ENCODE results near the gene DRD4.
"Not testable (repeated sequence)": the region's sequence is repeated elsewhere in the genome, so short reads cannot be mapped to it uniquely, and the experiment has no call there.

Gene DRD4

DNA sequence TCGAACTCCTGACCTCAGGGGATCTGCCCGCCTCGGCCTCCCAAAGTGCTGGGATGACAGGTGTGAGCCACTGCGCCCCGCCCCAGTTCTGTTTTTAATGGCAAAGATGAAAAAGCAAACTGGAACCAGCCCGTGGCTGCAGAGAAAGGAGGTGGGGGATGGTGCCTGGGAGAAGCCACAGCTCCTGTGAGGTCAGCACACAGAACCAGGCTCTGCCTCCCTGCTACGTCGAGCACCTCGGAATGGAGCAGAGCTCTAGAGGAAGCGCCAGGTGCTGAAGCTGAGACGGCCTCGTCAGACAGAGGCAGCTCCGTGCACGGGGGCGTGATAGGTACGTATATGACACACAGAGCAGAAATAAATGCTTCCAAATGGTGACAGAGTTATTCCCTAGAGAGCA, 8.5 kb downstream of the DRD4 start:
- DNase-seq, result no peak

DNA sequence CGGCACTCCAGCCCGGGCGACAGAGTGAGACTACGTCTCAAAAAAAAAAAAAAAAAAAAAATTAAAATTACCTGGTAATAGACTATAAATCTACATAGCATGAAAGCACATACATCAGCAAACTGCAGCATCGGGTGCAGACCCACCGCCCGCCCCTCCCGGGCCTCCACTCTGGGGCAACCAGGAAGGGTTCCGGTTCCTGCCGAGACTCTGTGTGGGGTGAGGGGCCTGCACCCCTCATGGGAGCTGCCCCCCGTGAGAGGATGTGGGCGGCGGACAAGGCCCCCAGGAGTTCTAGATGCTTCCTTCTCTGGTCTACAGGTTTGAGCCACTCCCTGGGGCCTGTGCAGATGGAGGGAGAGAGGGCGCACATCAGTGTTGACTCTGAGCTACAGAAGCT, 9.1 kb downstream of the DRD4 start:
- DNase-seq, result no peak

DNA sequence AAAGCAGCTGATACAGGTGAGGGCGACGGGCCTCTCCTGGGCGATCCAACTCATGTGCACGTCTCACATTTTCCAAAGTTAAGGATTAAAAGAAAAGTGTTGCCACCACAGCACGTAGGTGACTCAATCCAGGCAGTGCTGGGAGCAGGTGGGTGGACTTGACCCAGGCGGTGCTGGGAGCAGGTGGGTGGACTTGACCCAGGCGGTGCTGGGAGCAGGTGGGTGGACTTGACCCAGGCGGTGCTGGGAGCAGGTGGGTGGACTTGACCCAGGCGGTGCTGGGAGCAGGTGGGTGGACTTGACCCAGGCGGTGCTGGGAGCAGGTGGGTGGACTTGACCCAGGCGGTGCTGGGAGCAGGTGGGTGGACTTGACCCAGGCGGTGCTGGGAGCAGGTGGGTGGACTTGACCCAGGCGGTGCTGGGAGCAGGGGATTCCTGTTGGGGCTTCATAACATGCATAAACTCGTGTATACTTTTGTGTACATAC, 10.6 kb downstream of the DRD4 start:
- DNase-seq, result not testable (repeated sequence)

DNA sequence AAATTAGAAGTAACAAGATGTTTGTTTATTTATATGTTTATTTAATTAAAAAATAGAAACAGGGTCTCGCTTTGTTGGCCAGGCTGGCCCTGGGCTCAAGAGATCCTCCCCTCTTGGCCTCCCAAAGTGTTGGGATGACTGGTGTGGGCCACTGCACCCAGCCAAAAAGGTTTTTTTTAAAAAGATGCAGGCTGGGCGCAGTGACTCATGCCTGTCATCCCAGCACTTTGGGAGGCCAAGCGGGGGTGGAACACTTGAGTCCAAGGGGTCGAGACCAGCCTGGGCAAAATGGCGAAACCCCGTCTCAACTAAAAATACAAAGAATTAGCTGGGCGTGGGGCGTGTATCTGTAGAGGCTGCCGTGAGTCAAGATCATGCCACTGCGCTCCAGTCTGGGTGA, 13.4 kb downstream of the DRD4 start:
- DNase-seq, result no peak

DNA sequence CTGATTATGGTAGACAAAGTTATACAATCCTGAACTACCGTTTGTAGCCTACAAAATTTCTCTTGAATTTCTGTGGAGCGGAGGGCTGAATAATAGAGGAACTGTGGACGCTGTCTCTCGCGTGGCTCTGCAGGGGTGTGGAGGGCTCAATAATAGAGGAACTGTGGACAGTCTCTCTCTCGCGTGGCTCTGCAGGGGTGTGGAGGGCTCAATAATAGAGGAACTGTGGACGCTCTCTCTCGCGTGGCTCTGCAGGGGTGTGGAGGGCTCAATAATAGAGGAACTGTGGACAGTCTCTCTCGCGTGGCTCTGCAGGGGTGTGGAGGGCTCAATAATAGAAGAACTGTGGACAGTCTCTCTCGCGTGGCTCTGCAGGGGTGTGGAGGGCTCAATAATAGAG, 16.1 kb downstream of the DRD4 start:
- DNase-seq, result not testable (repeated sequence)

DNA sequence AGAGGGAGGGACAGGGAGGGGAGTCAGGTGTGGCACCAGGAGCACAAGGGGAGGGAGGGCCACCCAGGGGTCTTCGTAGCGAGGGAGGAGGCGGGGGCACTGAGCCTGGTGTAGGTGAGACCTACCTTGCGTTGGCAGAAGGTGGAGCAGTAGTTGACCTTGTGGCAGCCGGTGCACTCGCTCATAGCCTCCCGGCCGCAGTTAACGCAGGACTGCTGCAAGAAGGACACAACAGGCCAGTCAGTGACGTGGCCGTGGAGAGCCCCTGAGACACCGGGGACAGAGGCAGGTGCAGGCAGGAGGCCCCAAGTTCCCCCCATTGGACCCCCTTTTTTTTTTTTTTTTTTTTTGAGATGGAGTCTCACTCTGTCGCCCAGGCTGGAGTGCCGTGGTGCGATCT, 16.8 kb downstream of the DRD4 start:
- no peak for DNase-seq

DNA sequence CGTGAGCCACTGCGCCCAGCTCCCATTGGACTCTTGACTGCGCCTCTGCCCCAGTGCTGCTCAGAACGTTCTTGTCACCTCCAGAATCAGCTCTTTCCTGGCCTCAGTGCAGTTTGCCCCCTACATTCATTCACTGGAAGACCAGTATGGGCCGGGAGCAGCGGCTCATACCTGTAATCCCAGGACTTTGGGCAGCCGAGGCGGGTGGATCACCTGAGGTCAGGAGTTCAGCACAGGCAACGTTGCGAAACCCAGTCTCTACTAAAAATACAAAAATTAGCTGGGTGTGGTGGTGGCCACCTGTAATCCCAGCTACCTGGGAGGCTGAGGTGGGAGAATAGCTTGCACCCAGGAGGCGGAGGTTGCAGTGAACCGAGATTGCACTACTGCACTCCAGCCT, 17.4 kb downstream of the DRD4 start:
- DNase-seq, result not testable (repeated sequence)

DNA sequence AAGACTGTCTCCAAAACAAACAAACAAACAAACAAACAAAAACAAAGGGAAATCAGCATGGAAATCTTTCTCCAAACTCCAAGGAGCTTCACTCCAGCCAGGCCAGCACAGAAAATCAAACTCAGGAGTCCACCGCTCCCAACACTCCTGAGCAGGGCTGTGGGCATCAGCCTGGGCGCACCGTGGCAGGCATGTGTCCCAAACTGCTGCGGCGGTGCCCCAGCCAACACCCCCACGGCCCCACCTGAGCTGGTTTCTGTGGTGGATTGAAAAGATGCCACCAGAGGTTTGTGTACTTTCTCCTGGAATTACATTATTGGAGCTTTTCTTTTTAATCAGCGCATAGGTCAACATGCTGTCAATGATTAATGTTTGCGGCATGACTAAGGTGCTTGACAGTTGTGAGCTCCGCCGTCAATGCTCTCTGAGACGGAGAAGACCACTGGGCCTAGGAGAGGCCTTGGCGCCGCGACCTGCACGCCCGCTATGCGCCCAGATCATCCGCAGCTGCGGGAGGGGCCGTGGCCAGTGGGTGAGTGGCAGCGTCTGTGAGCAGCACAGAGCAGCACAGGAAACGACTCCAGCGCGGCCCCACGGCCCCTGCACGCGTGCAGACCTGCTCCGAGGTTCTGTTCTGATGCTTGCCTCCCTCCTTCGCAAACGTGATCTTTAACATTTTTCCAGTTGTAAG, 18.1 kb downstream of the DRD4 start:
- DNase-seq, result no peak

DNA sequence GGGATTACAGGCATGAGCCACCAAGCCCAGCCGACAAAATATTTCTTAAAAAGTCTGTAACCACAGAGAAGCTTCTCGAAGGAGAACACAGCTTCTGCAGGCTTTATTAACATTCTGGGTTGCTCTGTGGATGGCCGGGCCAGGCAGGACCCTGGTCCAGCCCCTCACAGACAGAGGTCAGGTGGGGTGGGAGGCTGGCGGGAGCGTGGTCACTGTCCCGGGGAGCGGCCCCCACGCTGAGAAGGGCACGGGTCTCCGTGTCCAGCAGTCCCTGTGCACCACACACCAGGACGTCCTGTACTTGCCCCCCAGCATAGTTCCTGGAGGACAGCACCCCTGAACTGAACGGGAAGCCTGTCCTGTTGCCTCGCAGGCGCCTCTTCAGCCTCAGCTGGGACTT, 19.4 kb downstream of the DRD4 start:
- no peak for DNase-seq

DNA sequence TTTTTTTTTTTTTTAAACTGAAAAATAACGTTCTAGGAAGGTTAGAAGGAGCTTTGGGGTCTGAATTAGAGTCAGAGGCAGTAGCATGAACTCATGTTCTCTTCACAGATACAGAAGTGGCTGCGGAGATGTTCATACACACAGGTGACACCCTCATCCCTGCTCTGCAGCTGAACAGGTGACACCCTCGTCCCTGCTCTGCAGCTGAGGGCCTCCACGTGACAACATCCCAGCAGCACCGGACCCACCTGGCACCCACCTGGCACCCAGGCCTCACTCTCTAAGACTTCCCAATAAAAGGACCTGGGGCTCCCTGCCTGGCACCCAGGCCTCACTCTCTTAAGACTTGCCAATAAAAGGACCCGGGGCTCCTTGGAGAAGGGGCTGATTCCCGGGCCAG, 19.8 kb downstream of the DRD4 start:
- DNase-seq, result no peak

DNA sequence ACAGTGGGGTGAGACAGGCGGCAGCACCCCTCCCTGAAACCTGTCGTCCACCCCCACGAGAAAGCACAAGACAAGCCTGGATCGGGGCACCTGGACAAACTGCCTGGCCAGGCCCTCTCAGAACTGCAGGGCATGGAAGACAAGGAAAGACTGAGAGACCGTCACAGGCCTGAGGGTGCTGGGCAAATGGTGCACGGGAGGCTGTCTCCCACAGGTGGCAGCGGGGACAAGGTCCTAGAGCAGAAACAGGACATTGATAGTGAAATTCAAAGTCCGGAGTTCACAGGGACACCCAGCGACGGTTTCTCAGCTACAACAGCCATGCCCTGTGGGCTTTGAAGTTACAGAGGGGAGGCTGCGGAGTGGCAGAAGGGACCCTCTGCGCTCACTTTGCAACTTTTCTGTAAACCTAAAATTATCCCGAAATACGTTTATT, 20.6 kb downstream of the DRD4 start:
- DNase-seq, result no peak

DNA sequence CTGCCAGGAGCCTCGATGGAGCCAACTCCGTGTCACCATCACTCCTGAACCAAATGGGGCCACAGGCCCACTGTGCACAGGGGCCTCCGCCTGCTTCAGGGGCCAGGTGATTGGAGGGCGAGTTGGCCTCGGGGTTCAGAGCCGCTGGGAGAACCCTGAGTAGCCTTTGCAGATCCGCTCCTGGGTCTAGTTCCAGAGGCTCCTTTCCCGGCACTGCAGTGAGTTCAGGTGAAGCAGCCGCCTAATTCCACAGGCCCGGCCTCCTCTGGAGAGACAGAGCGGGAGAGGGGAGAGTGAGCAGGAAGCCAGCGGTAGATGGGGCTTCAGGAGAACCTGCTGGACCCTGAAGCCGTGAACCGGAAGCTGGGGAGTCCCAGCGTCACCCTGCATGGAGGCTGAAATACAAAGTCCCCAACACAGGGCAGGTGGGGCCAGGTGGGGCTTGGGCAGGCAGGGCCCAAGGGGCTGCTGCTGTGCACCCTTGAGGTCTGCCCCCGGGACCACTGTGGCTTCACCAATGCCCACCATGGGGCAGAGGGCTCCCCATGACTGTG, 22.5 kb downstream of the DRD4 start:
- DNase-seq, result no peak

DNA sequence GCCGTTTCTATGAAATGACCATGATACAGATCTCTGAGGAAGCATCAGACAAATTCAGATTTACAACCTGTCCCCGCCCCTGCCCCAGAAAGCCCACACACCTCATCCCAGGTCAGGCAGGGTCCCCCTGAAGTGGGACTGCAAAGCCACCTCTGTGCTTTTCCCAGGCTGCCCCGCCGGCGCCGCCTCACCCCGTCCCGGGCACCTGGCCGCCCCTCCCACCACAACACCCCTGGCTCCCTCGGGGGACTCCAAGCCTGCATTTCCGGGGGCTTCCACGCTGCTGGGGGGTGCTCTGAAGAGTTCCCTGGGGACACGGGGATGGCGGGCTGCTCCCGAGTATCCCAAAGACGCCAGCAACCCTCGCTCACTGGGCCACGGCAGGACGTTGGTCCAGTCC, 23.2 kb downstream of the DRD4 start:
- no peak for DNase-seq

DNA sequence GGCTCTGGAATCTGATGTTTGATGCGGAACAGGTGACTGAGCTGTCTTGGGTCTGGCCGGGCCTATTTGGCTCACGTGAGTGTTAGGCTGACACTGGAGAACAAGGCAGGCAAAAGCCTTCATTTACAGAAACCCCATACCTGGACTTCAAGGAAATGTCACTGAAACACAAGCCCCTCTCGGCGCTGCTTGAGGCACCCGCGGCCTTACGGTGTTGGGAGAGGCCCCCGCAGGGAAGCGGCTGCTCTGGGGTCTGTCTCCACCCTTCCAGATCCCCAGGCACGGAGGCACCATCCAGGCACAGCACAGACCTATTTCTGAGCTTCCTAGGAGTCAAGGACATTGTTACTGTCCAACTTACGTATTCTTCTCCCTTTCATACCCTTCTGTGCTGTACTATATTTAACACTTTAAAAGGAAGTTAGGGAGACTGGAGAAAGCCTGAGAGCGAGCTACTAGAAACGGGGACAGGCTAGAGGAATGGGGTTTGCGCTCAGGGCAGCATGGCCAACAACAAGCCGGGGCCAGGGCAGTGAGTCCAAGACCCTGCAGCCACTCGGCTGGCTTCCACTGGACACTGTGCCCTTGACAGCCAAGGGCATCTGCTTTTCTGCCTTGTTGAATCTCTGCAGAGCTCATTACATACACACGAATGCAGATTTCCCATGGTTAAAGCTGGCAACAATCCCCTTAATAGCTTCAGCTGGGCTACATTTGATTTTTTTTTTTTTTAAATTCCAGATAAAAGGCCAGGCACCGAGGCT, 23.8 kb downstream of the DRD4 start:
- DNase-seq, result no peak

DNA sequence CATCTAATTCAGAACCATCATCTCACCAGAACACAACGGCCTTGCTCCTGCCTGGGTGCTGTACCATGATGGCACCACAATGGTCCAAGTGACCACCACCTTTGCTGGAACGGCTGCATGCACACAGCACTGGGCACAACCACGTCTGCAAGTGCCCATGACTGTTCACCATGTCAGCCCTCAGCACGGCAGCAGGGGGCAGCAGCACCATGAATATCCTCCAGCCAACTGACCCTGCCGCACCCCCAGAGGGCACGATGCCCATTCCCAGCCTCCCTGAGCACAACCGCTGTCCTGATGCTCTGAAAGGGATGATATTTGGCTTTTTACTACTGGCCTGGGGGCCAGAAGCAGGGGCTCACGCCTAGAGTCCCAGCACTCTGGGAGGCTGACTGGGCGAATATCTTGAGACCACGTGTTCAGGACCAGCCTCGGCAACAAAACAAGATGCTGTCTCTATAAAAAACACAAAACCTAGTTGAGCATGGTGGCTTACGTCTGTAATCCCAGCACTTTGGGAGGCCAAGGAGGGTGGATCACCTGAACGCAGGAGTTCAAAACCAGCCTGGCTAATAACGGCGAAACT, 25.7 kb downstream of the DRD4 start:
- no peak for DNase-seq

DNA sequence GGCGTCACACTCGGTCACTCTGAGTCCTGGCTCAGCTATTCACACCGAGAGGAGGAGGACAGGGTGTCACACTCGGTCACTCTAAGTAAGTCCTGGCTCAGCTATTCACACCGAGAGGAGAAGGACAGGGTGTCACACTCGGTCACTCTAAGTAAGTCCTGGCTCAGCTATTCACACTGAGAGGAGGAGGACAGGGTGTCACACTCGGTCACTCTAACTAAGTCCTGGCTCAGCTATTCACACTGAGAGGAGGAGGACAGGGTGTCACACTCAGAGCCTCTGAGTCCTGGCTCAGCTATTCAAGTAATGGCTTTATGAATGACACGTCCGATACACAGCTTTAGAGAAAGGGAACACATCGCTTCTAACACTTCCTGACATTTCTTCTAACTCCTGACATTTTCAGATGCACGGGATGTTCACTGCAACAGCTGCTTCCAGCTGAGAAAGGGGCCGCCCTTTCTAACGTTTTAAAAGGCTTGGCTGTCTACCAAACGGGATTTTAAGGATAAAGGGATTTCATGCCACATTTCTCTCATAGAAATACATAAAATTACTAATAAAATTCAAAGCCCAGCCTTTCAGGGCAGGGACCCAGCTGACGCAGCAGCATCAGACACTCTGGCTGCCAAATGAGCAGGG, 28.1 kb downstream of the DRD4 start:
- DNase-seq, result no peak

DNA sequence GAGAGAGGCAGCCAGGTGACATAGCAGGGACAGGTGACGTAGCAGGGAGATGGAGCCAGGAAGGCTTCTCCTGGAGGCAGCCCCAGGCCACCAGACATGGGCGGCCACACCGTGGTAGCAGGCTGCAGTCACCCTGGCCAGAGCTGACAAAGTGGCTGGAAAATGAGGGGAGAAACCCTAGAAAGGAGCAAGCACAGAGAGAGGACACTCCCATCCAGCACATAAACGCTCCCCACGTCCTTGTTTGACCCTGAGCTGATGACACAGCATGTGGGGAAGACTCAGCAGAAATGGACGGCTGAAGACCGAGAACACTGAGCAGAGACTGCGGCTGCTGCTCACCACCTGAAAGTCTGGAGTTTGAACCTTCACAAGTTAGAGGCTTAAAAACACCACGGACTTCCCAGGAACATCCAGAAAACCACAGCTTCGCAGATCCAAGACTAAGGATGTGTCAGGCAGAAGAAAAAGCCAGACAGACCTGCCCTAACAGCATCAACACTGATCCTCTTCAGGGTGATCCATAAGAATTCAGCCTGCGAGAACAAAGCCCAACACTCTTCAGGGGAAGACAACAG, 28.7 kb downstream of the DRD4 start:
- no peak for DNase-seq

DNA sequence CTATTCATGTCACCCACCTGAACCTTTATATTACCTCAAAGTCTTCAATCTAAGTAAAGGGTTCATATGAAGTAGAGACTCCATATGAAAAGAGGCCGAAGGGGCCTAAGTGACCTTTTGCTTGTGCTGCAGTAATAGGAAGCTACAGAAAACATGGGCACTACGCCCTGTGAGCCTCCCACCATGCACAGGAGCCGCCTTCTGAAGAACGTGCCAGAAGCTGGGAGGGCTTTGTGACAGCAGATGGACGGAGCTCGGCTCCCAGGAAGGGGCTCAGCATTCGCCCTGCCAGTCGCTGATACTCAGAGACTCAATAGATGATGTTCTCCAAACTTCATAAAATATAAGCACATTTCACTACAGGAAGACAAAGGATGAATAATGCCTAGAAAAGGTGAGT, 36.8 kb downstream of the DRD4 start:
- DNase-seq, result no peak

DNA sequence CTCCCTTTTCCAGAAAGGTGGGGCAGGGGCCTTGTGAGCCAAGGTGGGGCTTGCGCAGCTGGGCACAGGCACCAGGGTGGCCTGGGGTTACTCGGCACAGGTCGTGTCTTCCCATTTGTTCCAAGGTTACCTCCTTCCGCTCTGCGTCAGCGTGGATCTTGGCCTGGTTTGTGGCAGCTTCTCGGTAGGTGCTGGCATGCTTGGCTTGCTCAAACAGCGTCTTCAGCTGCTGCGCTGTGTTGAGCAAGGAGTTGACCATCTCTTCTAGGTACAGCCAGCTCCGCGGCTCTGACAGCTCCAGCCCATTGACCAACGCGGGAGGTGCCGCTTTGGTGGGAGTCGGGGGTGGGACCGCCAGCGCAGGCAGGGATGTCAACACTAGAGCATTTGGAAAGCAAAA, 37.3 kb downstream of the DRD4 start:
- no peak for DNase-seq

DNA sequence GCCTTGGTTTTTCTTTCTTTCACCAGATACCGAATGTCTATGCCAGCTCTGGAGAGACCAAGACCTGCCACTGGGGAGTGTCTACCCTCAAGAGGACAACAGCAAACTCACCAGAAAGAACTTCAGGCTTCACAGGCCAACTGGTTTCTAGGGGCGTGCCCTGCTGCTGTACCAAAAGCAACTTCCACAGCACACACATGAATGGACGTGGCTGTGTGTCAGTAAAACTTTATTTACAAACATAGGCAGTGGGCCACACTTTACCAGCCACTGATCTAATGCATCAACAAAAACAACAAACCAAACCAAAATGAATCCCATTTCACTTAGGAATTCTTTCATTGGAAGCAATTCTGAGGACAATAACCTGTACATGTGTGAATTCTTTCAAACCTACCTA, 41.2 kb downstream of the DRD4 start:
- no peak for DNase-seq

DNA sequence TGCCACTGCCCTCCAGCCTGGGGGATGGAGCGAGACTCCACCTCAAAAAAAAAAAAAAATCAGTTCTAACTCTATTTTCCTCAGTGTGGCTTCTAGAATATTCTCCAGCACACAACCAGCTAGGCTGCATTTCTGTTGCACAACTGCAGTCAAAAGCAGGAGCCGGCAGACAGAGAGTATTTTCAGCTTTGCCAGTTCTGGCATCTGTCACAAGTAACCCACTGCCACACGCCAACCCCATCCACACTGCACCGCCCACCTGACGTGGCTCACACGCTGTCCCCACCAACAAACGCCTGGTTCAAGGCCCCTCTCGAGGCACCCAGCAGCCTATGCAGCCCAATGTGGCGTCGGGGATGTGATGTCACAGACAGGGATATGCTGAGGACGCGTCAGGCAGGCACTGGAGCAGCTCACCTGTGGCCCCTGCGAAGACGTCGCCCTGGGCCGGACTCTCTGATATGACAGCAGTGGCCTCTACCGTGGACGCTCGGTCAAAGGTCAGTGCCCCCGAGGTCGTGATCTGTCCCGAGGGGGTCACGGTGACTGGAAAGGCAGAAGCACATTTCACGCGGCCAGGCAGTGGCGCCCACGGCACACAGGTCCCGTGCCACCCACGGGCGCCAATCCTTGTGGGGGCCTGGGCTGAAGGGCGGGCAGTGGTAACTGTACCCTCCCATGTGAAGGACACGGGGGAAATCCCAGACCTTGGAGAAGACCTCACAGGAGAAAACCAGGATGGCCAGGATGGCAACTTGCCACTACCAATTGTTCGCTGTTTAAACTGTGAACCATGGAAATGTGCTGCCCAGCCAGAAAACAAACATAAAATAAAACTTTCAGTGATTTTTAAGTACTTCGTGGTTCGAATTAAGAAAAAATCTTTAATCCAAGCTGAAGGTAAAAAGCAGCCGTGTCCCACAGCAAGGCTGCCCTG, 42.5 kb downstream of the DRD4 start:
- DNase-seq, result no peak

DNA sequence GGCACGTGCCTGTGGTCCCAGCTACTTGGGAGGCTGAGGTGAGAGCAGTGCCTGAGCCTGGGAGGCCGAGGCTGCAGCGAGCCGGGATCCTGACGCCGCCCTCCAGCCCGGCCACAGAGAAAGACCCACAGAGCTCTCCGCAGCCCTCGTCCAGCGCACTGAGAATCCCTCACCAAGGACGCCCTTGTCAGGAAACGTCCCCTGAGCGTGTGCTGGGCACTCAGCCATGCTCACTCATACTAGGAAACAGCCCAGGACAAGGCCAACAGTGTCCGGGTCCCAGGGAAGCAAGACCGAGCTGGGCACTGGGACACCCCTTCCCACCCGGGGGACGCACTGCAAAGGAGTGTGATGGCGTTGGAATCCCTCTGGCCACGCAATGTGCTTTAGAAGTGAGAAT, 43.4 kb downstream of the DRD4 start:
- no peak for DNase-seq
